Liver (tissue), 9 donors: ENCODE data around the gene C9orf85. TPM values are rescaled to one million over a fixed set of nuclear protein-coding genes. Genes with fewer than 3 reads are reported as not detected.

Experiments
- DNase-seq: peaks from one replicate; pipeline ENCODE4 v3.0.0-alpha.2; 2017; ENCODE audit warnings: low spot score
- H3K27ac ChIP-seq, 2 donors: one replicate each; pipeline ENCODE4 v1.7.0; 2013; ENCODE audit warnings: inconsistent platforms in 2 of 2, low read length in 2 of 2, control low read depth in 1 of 2, low read depth in 1 of 2, mild to moderate bottlenecking in 1 of 2
- H3K27me3 ChIP-seq, 4 donors: one replicate each; pipeline versions ENCODE4 v1.6.1 to v1.7.0; 2013; ENCODE audit warnings: low read length in 3 of 4, inconsistent platforms in 1 of 4, mild to moderate bottlenecking in 1 of 4, moderate library complexity in 1 of 4; ENCODE audit not compliant: control insufficient read depth in 4 of 4, insufficient read depth in 4 of 4
- H3K36me3 ChIP-seq, 4 donors: one replicate each; pipeline versions ENCODE4 v1.6.1 to v1.7.0; 2013; ENCODE audit warnings: low read length in 3 of 4, mild to moderate bottlenecking in 3 of 4, low read depth in 1 of 4, moderate library complexity in 1 of 4; ENCODE audit not compliant: control insufficient read depth in 4 of 4, insufficient read depth in 3 of 4
- H3K4me1 ChIP-seq, 4 donors: one replicate each; pipeline versions ENCODE4 v1.6.1 to v1.7.0; 2013; ENCODE audit warnings: low read length in 3 of 4, mild to moderate bottlenecking in 3 of 4, moderate library complexity in 1 of 4; ENCODE audit not compliant: control insufficient read depth in 4 of 4, insufficient read depth in 4 of 4
- H3K4me3 ChIP-seq, 3 donors: one replicate each; pipeline versions ENCODE4 v1.6.1 to v1.7.0; 2013; ENCODE audit warnings: low read length in 3 of 3, control low read depth in 1 of 3, low read depth in 1 of 3, mild to moderate bottlenecking in 1 of 3
- H3K9ac ChIP-seq, 2 donors: one replicate each; pipeline ENCODE4 v1.7.0; 2013; ENCODE audit warnings: low read length in 2 of 2, mild to moderate bottlenecking in 2 of 2, moderate library complexity in 2 of 2, control low read depth in 1 of 2, low read depth in 1 of 2
- H3K9me3 ChIP-seq, 4 donors: one replicate each; pipeline versions ENCODE4 v1.6.1 to v1.7.0; 2013; ENCODE audit warnings: low read length in 3 of 4; ENCODE audit not compliant: control insufficient read depth in 4 of 4
- EGR1 ChIP-seq, 2 donors: IDR thresholded peaks; 2 replicates each; pipeline ENCODE4 v1.6.1; 2016 to 2018; ENCODE audit warnings: antibody characterized with exemption in 2 of 2, low read depth in 2 of 2
- FOXA1 ChIP-seq: IDR thresholded peaks from 2 replicates; pipeline ENCODE4 v1.6.1; 2016; ENCODE audit warnings: antibody characterized with exemption
- FOXA2 ChIP-seq: IDR thresholded peaks from 2 replicates; pipeline ENCODE4 v1.6.1; 2016; ENCODE audit warnings: antibody characterized with exemption
- GABPA ChIP-seq, 2 donors: IDR thresholded peaks in 1 of 2; conservative IDR thresholded peaks in 1 of 2; 2 replicates each; pipeline ENCODE4 v1.6.1; 2016; ENCODE audit warnings: antibody characterized with exemption in 2 of 2, mild to moderate bottlenecking in 1 of 2, moderate library complexity in 1 of 2
- HNF4A ChIP-seq, 2 donors: conservative IDR thresholded peaks; 2 replicates each; pipeline ENCODE4 v1.6.1; 2016; ENCODE audit warnings: antibody characterized with exemption in 2 of 2, mild to moderate bottlenecking in 2 of 2
- HNF4G ChIP-seq: IDR thresholded peaks from 2 replicates; pipeline ENCODE4 v1.6.1; 2016; ENCODE audit warnings: antibody characterized with exemption
- JUND ChIP-seq, 2 donors: IDR thresholded peaks; 2 replicates each; pipeline ENCODE4 v1.6.1; 2016; ENCODE audit warnings: antibody characterized with exemption in 2 of 2
- NR2F2 ChIP-seq: IDR thresholded peaks from 2 replicates; pipeline ENCODE4 v1.6.1; 2016; ENCODE audit warnings: antibody characterized with exemption
- RXRA ChIP-seq, 2 donors: IDR thresholded peaks; 2 replicates each; pipeline ENCODE4 v1.6.1; 2017 to 2018; ENCODE audit warnings: antibody characterized with exemption in 2 of 2, mild to moderate bottlenecking in 1 of 2
- SP1 ChIP-seq: IDR thresholded peaks from 2 replicates; pipeline ENCODE4 v1.6.1; 2018; ENCODE audit warnings: antibody characterized with exemption, mild to moderate bottlenecking
- YY1 ChIP-seq: IDR thresholded peaks from 2 replicates; pipeline ENCODE4 v1.6.1; 2016; ENCODE audit warnings: antibody characterized with exemption, mild to moderate bottlenecking
- polyA plus RNA-seq, 2 donors: library from polyadenylated mRNA; stranded (reverse) in 1 of 2; unstranded in 1 of 2; fragments of 200-250 nt in 1 of 2; fragments of >200 nt in 1 of 2; fragmentation: Nextera tagmentation in 1 of 2; extraction: Ambion mirVana in 1 of 2; gene quantifications; one replicate each; pipeline versions ENCODE4 v1.2.1 to v1.2.3, GENCODE V29; 2013 to 2015
- total RNA-seq, 2 donors: library from RNA; depleted of rRNA; stranded (reverse); fragments of >200 nt; gene quantifications; one replicate each; pipeline ENCODE4 v1.2.3, GENCODE V29; 2014
- TF ChIP-seq, protein P1 (sequence below): fragments of 150-350 bp; IDR thresholded peaks from 2 replicates; pipeline ENCODE4 v1.5.1; 2017; ENCODE audit warnings: improper control_type of control experiment, low read depth, low read length; ENCODE audit not compliant: missing input control
- TF ChIP-seq, protein P2 (sequence below): IDR thresholded peaks from 2 replicates; pipeline ENCODE4 v1.6.1; 2016; ENCODE audit warnings: antibody characterized with exemption
- TF ChIP-seq, protein P3 (sequence below): IDR thresholded peaks from 2 replicates; pipeline ENCODE4 v1.6.1; 2016; ENCODE audit warnings: antibody characterized with exemption, mild to moderate bottlenecking
- TF ChIP-seq, protein P4 (sequence below): IDR thresholded peaks from 2 replicates; pipeline ENCODE4 v1.6.1; 2016; ENCODE audit warnings: antibody characterized with exemption
- donor health status: healthy.
- donor health status: healthy.
- donor health status: healthy.
- donor health status: healthy.
- donor health status: healthy.

Gene C9orf85
- total and polyA plus RNA-seq, 4 donors: 3.6 to 6.6 (median 3.9) TPM

DNA sequence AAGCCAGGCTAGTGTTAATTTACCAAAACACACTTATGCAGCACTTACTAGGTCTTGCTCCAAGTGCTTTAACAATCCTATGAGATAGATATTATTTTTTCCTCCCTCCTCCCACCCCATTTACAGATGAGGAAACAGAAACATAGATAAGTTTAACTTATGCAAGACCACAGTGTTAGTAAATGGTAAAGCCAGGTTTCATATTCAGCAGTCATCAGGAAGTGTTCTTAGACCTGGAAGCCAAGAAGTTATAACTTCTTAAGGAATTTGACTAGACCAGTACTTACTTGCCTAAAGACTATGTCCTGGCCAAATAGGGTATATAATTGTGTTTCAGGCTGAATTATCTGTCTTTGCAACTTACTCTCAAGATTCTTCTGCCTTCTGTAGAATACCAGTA is 16.3 kb upstream of the C9orf85 start:
- no peak for DNase-seq
- no peak overlapping the region for H3K27ac ChIP-seq

GRCh38 chr9:71895955-71896354 is 15.5 kb upstream of the C9orf85 start:
- Histone ChIP-seq H3K9me3 (no peaks in the 10 kb centered on the region), H3K4me3 (no peak overlapping the region), H3K27ac (no peak overlapping the region), H3K36me3 (no peaks in the 10 kb centered on the region), H3K4me1 (peaks cover 0 to 15% (median 11%) of the 10 kb centered on the region in 4 donors), H3K9ac (no peak overlapping the region), H3K27me3 (no peaks in the 10 kb centered on the region)
- DNase-seq: no peak
- TF ChIP-seq FOXA1 (no peak), YY1 (no peak), EGR1 (IDR thresholded peaks at IDR 0.05; ENCODE audit: low read depth in 2 of 2) (no peak), HNF4A (conservative IDR thresholded peaks at IDR 0.05) (no peak), GABPA (IDR thresholded peaks at IDR 0.05 in 1 of 2, conservative IDR thresholded peaks at IDR 0.05 in 1 of 2) (no peak), SP1 (no peak), FOXA2 (no peak), JUND (IDR thresholded peaks at IDR 0.05) (no peak), HNF4G (no peak)
- TF ChIP-seq, protein P1, sequence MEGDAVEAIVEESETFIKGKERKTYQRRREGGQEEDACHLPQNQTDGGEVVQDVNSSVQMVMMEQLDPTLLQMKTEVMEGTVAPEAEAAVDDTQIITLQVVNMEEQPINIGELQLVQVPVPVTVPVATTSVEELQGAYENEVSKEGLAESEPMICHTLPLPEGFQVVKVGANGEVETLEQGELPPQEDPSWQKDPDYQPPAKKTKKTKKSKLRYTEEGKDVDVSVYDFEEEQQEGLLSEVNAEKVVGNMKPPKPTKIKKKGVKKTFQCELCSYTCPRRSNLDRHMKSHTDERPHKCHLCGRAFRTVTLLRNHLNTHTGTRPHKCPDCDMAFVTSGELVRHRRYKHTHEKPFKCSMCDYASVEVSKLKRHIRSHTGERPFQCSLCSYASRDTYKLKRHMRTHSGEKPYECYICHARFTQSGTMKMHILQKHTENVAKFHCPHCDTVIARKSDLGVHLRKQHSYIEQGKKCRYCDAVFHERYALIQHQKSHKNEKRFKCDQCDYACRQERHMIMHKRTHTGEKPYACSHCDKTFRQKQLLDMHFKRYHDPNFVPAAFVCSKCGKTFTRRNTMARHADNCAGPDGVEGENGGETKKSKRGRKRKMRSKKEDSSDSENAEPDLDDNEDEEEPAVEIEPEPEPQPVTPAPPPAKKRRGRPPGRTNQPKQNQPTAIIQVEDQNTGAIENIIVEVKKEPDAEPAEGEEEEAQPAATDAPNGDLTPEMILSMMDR: no peak
- TF ChIP-seq, protein P2, sequence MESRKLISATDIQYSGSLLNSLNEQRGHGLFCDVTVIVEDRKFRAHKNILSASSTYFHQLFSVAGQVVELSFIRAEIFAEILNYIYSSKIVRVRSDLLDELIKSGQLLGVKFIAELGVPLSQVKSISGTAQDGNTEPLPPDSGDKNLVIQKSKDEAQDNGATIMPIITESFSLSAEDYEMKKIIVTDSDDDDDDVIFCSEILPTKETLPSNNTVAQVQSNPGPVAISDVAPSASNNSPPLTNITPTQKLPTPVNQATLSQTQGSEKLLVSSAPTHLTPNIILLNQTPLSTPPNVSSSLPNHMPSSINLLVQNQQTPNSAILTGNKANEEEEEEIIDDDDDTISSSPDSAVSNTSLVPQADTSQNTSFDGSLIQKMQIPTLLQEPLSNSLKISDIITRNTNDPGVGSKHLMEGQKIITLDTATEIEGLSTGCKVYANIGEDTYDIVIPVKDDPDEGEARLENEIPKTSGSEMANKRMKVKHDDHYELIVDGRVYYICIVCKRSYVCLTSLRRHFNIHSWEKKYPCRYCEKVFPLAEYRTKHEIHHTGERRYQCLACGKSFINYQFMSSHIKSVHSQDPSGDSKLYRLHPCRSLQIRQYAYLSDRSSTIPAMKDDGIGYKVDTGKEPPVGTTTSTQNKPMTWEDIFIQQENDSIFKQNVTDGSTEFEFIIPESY: no peak
- TF ChIP-seq, protein P3, sequence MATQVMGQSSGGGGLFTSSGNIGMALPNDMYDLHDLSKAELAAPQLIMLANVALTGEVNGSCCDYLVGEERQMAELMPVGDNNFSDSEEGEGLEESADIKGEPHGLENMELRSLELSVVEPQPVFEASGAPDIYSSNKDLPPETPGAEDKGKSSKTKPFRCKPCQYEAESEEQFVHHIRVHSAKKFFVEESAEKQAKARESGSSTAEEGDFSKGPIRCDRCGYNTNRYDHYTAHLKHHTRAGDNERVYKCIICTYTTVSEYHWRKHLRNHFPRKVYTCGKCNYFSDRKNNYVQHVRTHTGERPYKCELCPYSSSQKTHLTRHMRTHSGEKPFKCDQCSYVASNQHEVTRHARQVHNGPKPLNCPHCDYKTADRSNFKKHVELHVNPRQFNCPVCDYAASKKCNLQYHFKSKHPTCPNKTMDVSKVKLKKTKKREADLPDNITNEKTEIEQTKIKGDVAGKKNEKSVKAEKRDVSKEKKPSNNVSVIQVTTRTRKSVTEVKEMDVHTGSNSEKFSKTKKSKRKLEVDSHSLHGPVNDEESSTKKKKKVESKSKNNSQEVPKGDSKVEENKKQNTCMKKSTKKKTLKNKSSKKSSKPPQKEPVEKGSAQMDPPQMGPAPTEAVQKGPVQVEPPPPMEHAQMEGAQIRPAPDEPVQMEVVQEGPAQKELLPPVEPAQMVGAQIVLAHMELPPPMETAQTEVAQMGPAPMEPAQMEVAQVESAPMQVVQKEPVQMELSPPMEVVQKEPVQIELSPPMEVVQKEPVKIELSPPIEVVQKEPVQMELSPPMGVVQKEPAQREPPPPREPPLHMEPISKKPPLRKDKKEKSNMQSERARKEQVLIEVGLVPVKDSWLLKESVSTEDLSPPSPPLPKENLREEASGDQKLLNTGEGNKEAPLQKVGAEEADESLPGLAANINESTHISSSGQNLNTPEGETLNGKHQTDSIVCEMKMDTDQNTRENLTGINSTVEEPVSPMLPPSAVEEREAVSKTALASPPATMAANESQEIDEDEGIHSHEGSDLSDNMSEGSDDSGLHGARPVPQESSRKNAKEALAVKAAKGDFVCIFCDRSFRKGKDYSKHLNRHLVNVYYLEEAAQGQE: no peak
- TF ChIP-seq, protein P4, sequence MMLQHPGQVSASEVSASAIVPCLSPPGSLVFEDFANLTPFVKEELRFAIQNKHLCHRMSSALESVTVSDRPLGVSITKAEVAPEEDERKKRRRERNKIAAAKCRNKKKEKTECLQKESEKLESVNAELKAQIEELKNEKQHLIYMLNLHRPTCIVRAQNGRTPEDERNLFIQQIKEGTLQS: no peak

More for the DNA sequence above, 16.3 kb upstream of the C9orf85 start:
- Histone ChIP-seq H3K27me3 (no peaks in the 10 kb centered on the region), H3K9me3 (no peaks in the 10 kb centered on the region), H3K4me3 (no peak overlapping the region), H3K4me1 (peaks cover 0 to 15% (median 11%) of the 10 kb centered on the region in 4 donors), H3K9ac (no peak overlapping the region), H3K36me3 (no peaks in the 10 kb centered on the region)
- TF ChIP-seq YY1 (no peak), HNF4A (conservative IDR thresholded peaks at IDR 0.05) (no peak), SP1 (no peak), NR2F2 (no peak), RXRA (IDR thresholded peaks at IDR 0.05) (no peak), EGR1 (IDR thresholded peaks at IDR 0.05; ENCODE audit: low read depth in 2 of 2) (no peak)
- TF ChIP-seq, protein P4: no peak
- TF ChIP-seq, protein P2: no peak
- TF ChIP-seq, protein P3: no peak
